ENCODE data around the gene LYL1. TPM values are rescaled to one million over a fixed set of nuclear protein-coding genes. Genes with fewer than 3 reads are reported as not detected.

The LYL1 gene
- total and polyA plus RNA-seq, 2 experiments from 2014 or later: 0.18 TPM; not detected in 1

DNA sequence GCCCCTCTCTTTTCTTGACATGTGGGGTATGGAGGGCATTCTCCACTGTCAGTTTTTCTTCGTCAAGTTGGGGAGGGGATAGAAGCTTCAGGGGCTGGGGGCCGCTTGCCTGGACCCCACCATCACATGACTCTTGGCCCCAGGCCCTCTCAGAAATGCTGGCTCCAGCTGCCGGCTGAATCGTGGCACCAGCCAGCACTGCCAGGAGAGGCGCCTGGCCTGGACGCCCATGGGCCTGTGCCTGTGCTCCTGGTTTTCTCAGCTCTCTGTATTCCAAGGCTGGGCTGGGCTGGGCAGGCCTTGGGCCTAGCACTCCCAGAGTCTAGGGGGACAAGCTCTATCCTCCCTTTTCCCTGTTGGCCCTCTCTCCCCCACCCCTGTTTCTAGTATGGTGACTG lies 38.6 kb downstream of the LYL1 start:
- Histone ChIP-seq H3K9me3 (ENCODE audit: low read depth) (no peaks in the 10 kb centered on the region), H3K9me2 (ENCODE audit: insufficient read depth) (no peaks in the 10 kb centered on the region), H3K4me2 (ENCODE audit: unreplicated experiment) (no peak overlapping the region), H2AFZ (no peak overlapping the region), H3K27ac (peak overlapping the region; percentile 27; the same call in 1 of the 2 replicates), H3K4me3 (no peak overlapping the region), H3F3A (ENCODE audit: insufficient read depth) (peaks cover 9% of the 10 kb centered on the region; the same call in 1 of the 2 replicates), H4K20me1 (ENCODE audit: insufficient read depth) (no peaks in the 10 kb centered on the region), H3K4me1 (ENCODE audit: insufficient read depth) (peaks cover 25% of the 10 kb centered on the region), H3K27me3 (replicated peaks; ENCODE audit: insufficient read depth) (no peaks in the 10 kb centered on the region), H3K9ac (no peak overlapping the region; the same call in 1 of the 2 replicates), H3K36me3 (ENCODE audit: low read depth) (no peaks in the 10 kb centered on the region), H3K79me2 (ENCODE audit: insufficient read depth) (peaks cover 99% of the 10 kb centered on the region)
- in situ Hi-C loops (cut with MboI): no loop called here
- DNase-seq: no peak
- TF ChIP-seq EZH2phosphoT487 (IDR thresholded peaks at IDR 0.05; ENCODE audit: insufficient read depth, low read depth) (no peak), EZH2 (IDR thresholded peaks at IDR 0.05; ENCODE audit: insufficient read depth, poor library complexity, severe bottlenecking) (no peak)
- WGBS, 2 experiments (ENCODE audit: low coverage in 1 of 2, low lambda C conversion rate in 2 of 2, missing lambda C conversion rate in 2 of 2): 67 to 73% methylated on average over 6 of the region's 6 CpGs

GRCh38 chr19:13063461-13064091 lies 39.1 kb downstream of the LYL1 start:
- Histone ChIP-seq H3K9me2 (ENCODE audit: insufficient read depth) (no peaks in the 10 kb centered on the region), H3K27ac (peak overlapping the region; percentile 27), H3K36me3 (ENCODE audit: low read depth) (no peaks in the 10 kb centered on the region), H3K9ac (peak overlapping the region; percentile 26; the same call in 1 of the 2 replicates), H3K4me3 (no peak overlapping the region), H3F3A (ENCODE audit: insufficient read depth) (peaks cover 9% of the 10 kb centered on the region; the same call in 1 of the 2 replicates), H3K79me2 (ENCODE audit: insufficient read depth) (peaks cover 99% of the 10 kb centered on the region), H4K20me1 (ENCODE audit: insufficient read depth) (no peaks in the 10 kb centered on the region), H2AFZ (no peak overlapping the region), H3K4me1 (ENCODE audit: insufficient read depth) (peaks cover 29% of the 10 kb centered on the region), H3K27me3 (replicated peaks; ENCODE audit: insufficient read depth) (no peaks in the 10 kb centered on the region), H3K4me2 (ENCODE audit: unreplicated experiment) (no peak overlapping the region), H3K9me3 (ENCODE audit: low read depth) (no peaks in the 10 kb centered on the region)
- in situ Hi-C loops (cut with MboI): no loop called here
- DNase-seq: no peak
- 77 to 80% methylated on average over 5 of the region's 5 CpGs for WGBS, 2 experiments (ENCODE audit: low coverage in 1 of 2, low lambda C conversion rate in 2 of 2, missing lambda C conversion rate in 2 of 2)
- no peak for TF ChIP-seq EZH2phosphoT487 (IDR thresholded peaks at IDR 0.05; ENCODE audit: insufficient read depth, low read depth)
- no peak for TF ChIP-seq EZH2 (IDR thresholded peaks at IDR 0.05; ENCODE audit: insufficient read depth, poor library complexity, severe bottlenecking)

- Histone ChIP-seq H3K4me3 (no peak overlapping the region), H3K27ac (peak overlapping the region; percentile 67), H3K36me3 (ENCODE audit: low read depth) (no peaks in the 10 kb centered on the region), H3K4me1 (ENCODE audit: insufficient read depth) (peaks cover 31% of the 10 kb centered on the region), H4K20me1 (ENCODE audit: insufficient read depth) (no peaks in the 10 kb centered on the region), H3F3A (ENCODE audit: insufficient read depth) (peaks cover 9% of the 10 kb centered on the region; the same call in 1 of the 2 replicates), H3K9me2 (ENCODE audit: insufficient read depth) (no peaks in the 10 kb centered on the region), H2AFZ (no peak overlapping the region), H3K9ac (peak overlapping the region; percentile 26), H3K9me3 (ENCODE audit: low read depth) (no peaks in the 10 kb centered on the region), H3K27me3 (replicated peaks; ENCODE audit: insufficient read depth) (no peaks in the 10 kb centered on the region), H3K4me2 (ENCODE audit: unreplicated experiment) (no peak overlapping the region), H3K79me2 (ENCODE audit: insufficient read depth) (peaks cover 99% of the 10 kb centered on the region)
- TF ChIP-seq EZH2phosphoT487 (IDR thresholded peaks at IDR 0.05; ENCODE audit: insufficient read depth, low read depth): no peak
- no peak for TF ChIP-seq EZH2 (IDR thresholded peaks at IDR 0.05; ENCODE audit: insufficient read depth, poor library complexity, severe bottlenecking)
- in situ Hi-C loops (cut with MboI): no loop called here
- DNase-seq: no peak
Observed at GRCh38 chr19:13062317-13062716, 40.3 kb downstream of the LYL1 start.

DNA sequence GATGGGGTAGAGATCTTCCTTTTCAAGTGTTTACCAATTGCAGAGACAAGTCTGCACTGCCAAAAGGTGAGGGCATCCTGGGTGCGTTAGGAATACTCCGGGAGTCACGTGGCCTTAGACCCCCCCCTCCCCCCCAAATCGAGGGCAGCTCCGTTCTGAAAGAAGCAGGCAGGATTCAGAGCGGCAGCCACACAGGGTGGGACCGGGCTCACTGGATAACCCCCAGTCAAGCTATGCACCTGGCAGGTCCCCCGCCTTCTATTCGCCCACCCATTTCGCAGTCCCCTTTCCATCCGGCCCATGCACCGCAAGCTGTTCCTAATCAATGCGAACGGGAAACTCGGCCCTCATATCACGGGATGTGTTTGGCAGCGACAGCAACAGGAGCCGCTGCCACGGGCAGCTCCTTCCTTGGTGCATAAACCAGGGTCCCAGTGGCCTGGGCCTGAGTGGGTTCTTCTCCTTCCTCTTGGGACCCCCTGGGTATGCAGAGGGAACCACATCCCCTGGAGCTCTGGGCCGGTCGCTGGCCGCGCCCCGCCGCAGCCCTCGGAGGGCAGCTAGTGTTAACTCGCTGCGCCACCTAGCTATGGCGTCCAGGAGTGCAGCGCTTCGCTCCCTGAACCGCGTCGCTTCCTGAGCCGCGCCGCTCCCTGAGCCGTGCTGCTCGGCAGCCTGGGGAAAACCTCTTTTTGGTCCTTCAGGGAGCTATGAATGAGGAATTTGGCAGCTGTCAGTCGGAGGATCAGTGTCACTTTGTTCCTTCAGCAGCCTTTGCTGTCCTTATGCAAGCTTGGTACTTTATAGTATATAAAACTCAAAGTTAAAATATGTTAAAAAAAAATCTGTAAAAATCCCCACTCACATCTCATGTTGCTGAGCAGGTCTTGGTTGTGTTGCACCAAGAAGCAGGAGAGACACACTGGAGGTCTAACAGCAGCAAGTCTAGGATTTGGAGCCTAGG lies 41.4 kb downstream of the LYL1 start:
- peak overlapping the region; percentile 61 for H3K9ac ChIP-seq
- peaks cover 16% of the 10 kb centered on the region for H3F3A ChIP-seq (ENCODE audit: insufficient read depth)
- H3K4me2 ChIP-seq (ENCODE audit: unreplicated experiment): peak overlapping the region; percentile 75
- WGBS, 2 experiments (ENCODE audit: low coverage in 1 of 2, low lambda C conversion rate in 2 of 2, missing lambda C conversion rate in 2 of 2): 2% methylated on average over 38 to 40 of the region's 40 CpGs
- H3K4me1 ChIP-seq (ENCODE audit: insufficient read depth): peaks cover 41% of the 10 kb centered on the region
- in situ Hi-C loops (cut with MboI): no loop called here
- H3K4me3 ChIP-seq: peak overlapping the region; percentile 58
- H3K9me2 ChIP-seq (ENCODE audit: insufficient read depth): no peaks in the 10 kb centered on the region
- H3K9me3 ChIP-seq (ENCODE audit: low read depth): no peaks in the 10 kb centered on the region
- H4K20me1 ChIP-seq (ENCODE audit: insufficient read depth): no peaks in the 10 kb centered on the region
- H3K79me2 ChIP-seq (ENCODE audit: insufficient read depth): peaks cover 99% of the 10 kb centered on the region
- peak overlapping the region; percentile 67 for H3K27ac ChIP-seq
- H3K27me3 ChIP-seq (replicated peaks; ENCODE audit: insufficient read depth): no peaks in the 10 kb centered on the region
- H3K36me3 ChIP-seq (ENCODE audit: low read depth): no peaks in the 10 kb centered on the region
- peak; percentile 92 for DNase-seq
- TF ChIP-seq EZH2phosphoT487 (IDR thresholded peaks at IDR 0.05; ENCODE audit: insufficient read depth, low read depth) (no peak), EZH2 (IDR thresholded peaks at IDR 0.05; ENCODE audit: insufficient read depth, poor library complexity, severe bottlenecking) (no peak)
- H2AFZ ChIP-seq: no peak overlapping the region

Measured in GM23248 (cell line).